Ovary (tissue), 9 donors: ENCODE data around the gene ETV4. TPM values are rescaled to one million over a fixed set of nuclear protein-coding genes. Genes with fewer than 3 reads are reported as not detected.

Source experiments
- DNase-seq, 5 donors: peaks; one replicate each; pipeline ENCODE4 v3.0.0-alpha.2; 2019 to 2020
- H3K27ac ChIP-seq, 2 donors: fragments of 200-600 bp; one replicate each; pipeline versions ENCODE4 v1.5.1 to v1.8.0; 2019 to 2022
- H3K27me3 ChIP-seq: fragments of 200-600 bp; one replicate; pipeline ENCODE4 v1.8.0; 2022
- H3K36me3 ChIP-seq: fragments of 200-600 bp; sonication (generic); one replicate; pipeline ENCODE4 v1.5.1; 2019
- H3K4me1 ChIP-seq: one replicate; pipeline ENCODE4 v1.8.1; 2013; ENCODE audit warnings: mild to moderate bottlenecking, moderate library complexity; ENCODE audit not compliant: insufficient read depth
- H3K4me3 ChIP-seq: fragments of 200-600 bp; sonication (generic); one replicate; pipeline ENCODE4 v1.5.1; 2017
- H3K9me3 ChIP-seq, 2 donors: fragments of 200-600 bp in 1 of 2; sonication (generic) in 1 of 2; one replicate each; pipeline versions ENCODE4 v1.5.1 to v1.8.1; 2013 to 2019; ENCODE audit warnings: mild to moderate bottlenecking in 1 of 2, moderate library complexity in 1 of 2
- EP300 ChIP-seq: sonication (generic); formaldehyde crosslinking; IDR thresholded peaks from one replicate; pipeline ENCODE4 v1.6.1; 2017; ENCODE audit warnings: antibody characterized with exemption
- POLR2A ChIP-seq: fragments of 450-650 bp; IDR thresholded peaks from one replicate; pipeline ENCODE4 v1.6.1; 2017; ENCODE audit warnings: antibody characterized with exemption, mild to moderate bottlenecking, moderate library complexity
- WGBS, 3 donors: extraction: QIAGEN DNeasy Blood & Tissue Kit in 1 of 3; methylation state at CpG; one replicate each; pipeline versions ENCODE4 v1.1.5 to v1.1.7; 2013 to 2017; 5-methylcytosine and 5-hydroxymethylcytosine counted together
- intact Hi-C, 4 donors: fragments of 100-400 bp; cut with DNase I; formaldehyde crosslinking; loops; one replicate each; pipeline versions ENCODE4 v1.11.0 to v1.15.1; 2022 to 2023
- polyA plus RNA-seq, 2 donors: library from polyadenylated mRNA; stranded (reverse); fragments of 200-250 nt in 1 of 2; fragments of 350-450 nt in 1 of 2; fragmentation: Illumina TruSeq in 1 of 2; extraction: RNeasy Lipid Tissue Mini Kit (QIAGEN cat#74804) in 1 of 2; gene quantifications; one replicate each; pipeline ENCODE4 v1.2.3, GENCODE V29; 2013 to 2014
- total RNA-seq, 7 donors: library from RNA; depleted of rRNA in 2 of 7; stranded (reverse); fragments of >200 nt in 2 of 7; fragmentation: NEBNext Ultra II Directional in 3 of 7; extraction: Animal tissue kit (Norgen Biotek cat#: 25700) in 3 of 7; gene quantifications; one replicate each; pipeline versions ENCODE4 v1.1.0 to v1.2.4, GENCODE V29; 2016 to 2023
- TF ChIP-seq, protein P1 (sequence below), 3 donors: fragments of 450-650 bp in 2 of 3; fragments of 200-600 bp in 1 of 3; IDR thresholded peaks; one replicate each; pipeline versions ENCODE4 v1.5.1 to v1.8.0; 2016 to 2022; ENCODE audit warnings: antibody characterized with exemption in 3 of 3, mild to moderate bottlenecking in 1 of 3
- donor health status: DM: no; HTN: no; CAD: no; lungs with moderate emphysema.
- donor health status: DM: no; HTN: no; CAD: no.
- donor health status: Bipolar disorder and iron deficiency.
- donor health status: DM: yes; HTN: yes; CAD: no.
- donor health status: DM: no; HTN: no; CAD: no.
- donor health status: DM: yes; HTN: yes; CAD: no.

Gene ETV4
- total and polyA plus RNA-seq, 9 donors, result 0.25 to 5.3 (median 0.77) TPM; not detected in 1

DNA sequence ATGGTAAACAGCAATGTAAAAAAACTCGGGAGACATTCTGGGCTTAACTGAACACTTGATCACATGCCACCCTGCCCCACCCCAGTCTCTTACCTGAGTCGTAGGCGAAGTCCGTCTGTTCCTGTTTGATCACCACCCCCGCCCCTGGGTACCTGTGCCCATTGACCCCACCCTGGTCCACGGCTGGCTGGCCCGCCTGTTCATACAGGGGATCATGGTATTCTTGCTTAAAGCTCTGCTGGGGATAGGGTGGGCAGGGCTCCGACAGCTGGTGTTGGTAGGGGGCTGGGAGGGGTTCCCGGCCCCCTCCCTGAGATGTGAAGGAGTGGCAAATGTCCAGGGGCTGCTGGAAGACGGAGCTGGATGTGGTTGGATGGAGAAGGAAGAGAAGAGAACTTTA lies 13.6 kb downstream of the ETV4 start:
- Histone ChIP-seq H3K9me3 (no peaks in the 10 kb centered on the region), H3K36me3 (no peaks in the 10 kb centered on the region), H3K27ac (no peak overlapping the region), H3K27me3 (no peaks in the 10 kb centered on the region), H3K4me1 (peaks cover 8% of the 10 kb centered on the region), H3K4me3 (no peak overlapping the region)
- 85 to 90% (median 89%) methylated on average over 10 of the region's 10 CpGs for WGBS, 3 donors
- intact Hi-C loops, result no loop called here
- DNase-seq, result no peak
- TF ChIP-seq, protein P1, sequence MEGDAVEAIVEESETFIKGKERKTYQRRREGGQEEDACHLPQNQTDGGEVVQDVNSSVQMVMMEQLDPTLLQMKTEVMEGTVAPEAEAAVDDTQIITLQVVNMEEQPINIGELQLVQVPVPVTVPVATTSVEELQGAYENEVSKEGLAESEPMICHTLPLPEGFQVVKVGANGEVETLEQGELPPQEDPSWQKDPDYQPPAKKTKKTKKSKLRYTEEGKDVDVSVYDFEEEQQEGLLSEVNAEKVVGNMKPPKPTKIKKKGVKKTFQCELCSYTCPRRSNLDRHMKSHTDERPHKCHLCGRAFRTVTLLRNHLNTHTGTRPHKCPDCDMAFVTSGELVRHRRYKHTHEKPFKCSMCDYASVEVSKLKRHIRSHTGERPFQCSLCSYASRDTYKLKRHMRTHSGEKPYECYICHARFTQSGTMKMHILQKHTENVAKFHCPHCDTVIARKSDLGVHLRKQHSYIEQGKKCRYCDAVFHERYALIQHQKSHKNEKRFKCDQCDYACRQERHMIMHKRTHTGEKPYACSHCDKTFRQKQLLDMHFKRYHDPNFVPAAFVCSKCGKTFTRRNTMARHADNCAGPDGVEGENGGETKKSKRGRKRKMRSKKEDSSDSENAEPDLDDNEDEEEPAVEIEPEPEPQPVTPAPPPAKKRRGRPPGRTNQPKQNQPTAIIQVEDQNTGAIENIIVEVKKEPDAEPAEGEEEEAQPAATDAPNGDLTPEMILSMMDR (IDR thresholded peaks at IDR 0.05), result no peak
- TF ChIP-seq EP300 (no peak), POLR2A (no peak)

DNA sequence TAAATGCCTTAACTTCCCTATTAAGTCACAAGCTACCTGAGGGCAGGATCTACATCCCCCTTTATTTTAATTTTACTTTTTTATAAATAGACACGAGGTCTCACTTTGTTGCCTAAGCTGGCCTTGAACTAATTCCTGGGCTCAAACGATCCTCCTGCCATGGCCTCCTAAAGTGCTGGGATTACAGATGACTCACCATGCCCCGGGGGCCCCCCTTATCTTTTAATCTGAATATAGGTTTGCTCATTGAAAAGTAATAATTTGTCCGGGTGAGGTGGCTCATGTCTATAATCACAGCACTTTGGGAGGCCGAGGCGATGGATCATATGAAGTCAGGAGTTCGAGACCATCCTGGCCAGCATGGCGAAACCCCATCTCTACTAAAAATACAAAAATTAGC lies 14.2 kb downstream of the ETV4 start:
- H3K4me1 ChIP-seq, result peaks cover 8% of the 10 kb centered on the region
- intact Hi-C loops, result no loop called here
- 74 to 82% (median 80%) methylated on average over 8 of the region's 8 CpGs for WGBS, 3 donors

DNA sequence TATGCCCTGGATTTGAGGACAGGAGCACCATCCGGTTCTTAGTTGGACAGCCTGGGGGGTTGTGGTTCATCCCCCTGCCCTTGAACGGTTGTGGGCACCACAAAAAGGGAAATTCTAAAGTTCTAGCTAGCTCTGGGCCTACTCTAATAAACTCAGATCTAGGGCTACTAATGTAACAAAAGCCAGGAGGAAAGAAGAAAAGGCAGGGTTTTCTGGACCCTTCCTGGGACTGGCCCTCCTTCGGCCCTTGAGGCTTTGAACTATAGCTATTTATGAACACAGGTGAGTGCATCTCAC lies 15.1 kb downstream of the ETV4 start:
- no peak overlapping the region for H3K4me3 ChIP-seq
- WGBS, 3 donors, result 10 to 23% (median 11%) methylated on average over 3 of the region's 3 CpGs
- peaks cover 8% of the 10 kb centered on the region for H3K4me1 ChIP-seq
- H3K9me3 ChIP-seq, result no peaks in the 10 kb centered on the region
- no peak for TF ChIP-seq POLR2A
- TF ChIP-seq, protein P1 (IDR thresholded peaks at IDR 0.05), result no peak
- TF ChIP-seq EP300, result no peak
- H3K27me3 ChIP-seq, result no peaks in the 10 kb centered on the region
- H3K27ac ChIP-seq, result peak overlapping the region in 1 of 2 donors; percentile 27
- H3K36me3 ChIP-seq, result no peaks in the 10 kb centered on the region
- intact Hi-C loops, result no loop called here
- DNase-seq, result no peak

More for the DNA sequence above, 14.2 kb downstream of the ETV4 start:
- Histone ChIP-seq H3K27ac (no peak overlapping the region), H3K4me3 (no peak overlapping the region), H3K36me3 (no peaks in the 10 kb centered on the region), H3K9me3 (no peaks in the 10 kb centered on the region), H3K27me3 (no peaks in the 10 kb centered on the region)
- no peak for DNase-seq
- TF ChIP-seq, protein P1 (IDR thresholded peaks at IDR 0.05), result no peak
- TF ChIP-seq EP300 (no peak), POLR2A (no peak)

DNA sequence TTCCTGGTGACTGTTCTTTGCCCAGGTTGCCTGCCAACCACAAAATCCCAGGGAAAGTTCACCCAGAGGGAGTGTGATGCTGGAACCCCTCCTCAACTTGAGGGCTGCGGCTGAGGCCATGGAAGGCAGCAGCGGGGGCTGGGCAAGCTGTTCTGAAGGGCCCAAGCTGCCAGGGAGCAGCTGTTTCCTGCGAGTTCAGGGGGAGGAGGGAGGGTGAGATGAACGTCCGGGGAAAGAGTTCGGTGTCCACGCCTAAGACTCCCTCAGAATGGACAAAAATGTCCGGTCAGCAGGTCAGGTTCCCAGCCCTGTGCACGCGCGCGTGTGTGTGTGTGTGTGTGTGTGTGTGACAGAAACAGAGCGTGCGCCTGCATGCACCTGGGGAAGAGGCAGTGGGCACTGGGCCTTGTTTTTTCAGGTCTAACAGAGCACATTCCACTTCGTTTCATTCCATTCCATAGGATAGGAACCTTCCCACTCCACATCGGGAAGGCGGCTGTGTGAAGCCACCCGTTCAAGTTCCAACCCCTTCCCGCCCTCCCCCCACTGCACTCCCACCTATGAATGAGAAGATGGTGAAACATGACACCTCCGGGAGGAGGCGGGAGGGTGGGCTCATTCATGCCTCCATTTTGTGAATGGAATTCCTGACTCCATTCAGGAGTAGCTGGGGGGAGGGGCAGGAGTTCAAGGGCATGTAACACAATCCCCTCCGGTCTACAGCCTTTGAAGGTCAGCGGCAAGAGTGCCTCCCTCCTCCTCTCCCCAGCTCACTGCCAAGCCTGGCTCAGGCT lies 15.7 kb downstream of the ETV4 start:
- H3K4me3 ChIP-seq, result no peak overlapping the region
- TF ChIP-seq EP300 (no peak), POLR2A (no peak)
- TF ChIP-seq, protein P1 (IDR thresholded peaks at IDR 0.05), result no peak
- H3K9me3 ChIP-seq, result no peaks in the 10 kb centered on the region
- 1 to 4% (median 2%) methylated on average over 23 of the region's 23 CpGs for WGBS, 3 donors
- intact Hi-C loops, result no loop called here
- no peaks in the 10 kb centered on the region for H3K36me3 ChIP-seq
- no peaks in the 10 kb centered on the region for H3K27me3 ChIP-seq
- peak overlapping the region in 1 of 2 donors; percentile 27 for H3K27ac ChIP-seq
- peak; percentile 89 to 96 (median 93) for DNase-seq
- H3K4me1 ChIP-seq, result peaks cover 8% of the 10 kb centered on the region
